ENCODE measurements around the gene COL4A2.
A peak's percentile ranks its signal among the peaks of the same experiment; 100 is the strongest.

COL4A2 gene

DNA sequence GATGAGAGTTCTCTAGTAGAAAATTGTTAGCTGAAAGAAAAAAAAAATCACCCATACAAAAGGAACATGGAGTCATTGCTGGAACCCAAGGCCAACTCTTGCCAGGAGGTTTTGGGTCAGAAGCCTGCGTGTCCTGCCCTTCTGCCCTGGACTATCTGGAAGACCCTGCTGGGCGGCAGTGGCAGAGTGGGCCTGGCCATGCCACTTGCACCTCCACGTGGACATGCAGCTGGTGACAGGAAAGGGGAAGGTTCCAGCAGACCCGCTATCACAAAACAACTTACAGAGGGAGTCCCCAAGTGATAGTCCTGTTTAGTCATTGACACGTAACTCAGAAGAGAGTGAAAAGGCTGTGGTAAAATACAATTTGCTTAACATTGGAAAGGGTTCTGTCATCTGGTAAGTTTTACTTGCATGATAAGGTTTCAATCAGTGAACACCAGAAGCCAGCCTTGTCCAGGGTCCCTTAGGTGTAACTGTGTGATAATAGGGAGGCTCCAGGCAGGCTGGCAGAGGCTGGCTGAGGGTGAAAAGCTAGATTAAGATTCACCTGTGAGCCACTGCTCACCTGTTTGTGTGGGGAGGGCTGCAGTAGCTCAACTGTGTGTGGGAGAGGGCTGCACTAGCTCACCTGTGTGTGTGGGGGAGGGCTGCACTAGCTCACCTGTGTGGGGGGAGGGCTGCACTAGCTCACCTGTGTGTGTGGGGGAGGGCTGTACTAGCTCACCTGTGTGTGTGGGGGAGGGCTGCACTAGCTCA lies 47.8 kb downstream of the COL4A2 start:
- H3K36me3 ChIP-seq (ENCODE audit: insufficient read depth, low read length) = peaks cover 19% of the 10 kb centered on the region
- no peaks in the 10 kb centered on the region for H3K9me3 ChIP-seq (replicated peaks; ENCODE audit: low read length)

GRCh38 chr13:110356362-110356761 lies 49.3 kb downstream of the COL4A2 start:
- Histone ChIP-seq H3K36me3 (ENCODE audit: insufficient read depth, low read length) (peaks cover 22% of the 10 kb centered on the region), H3K4me1 (ENCODE audit: control insufficient read depth, insufficient read depth, low read length) (peaks cover 9% of the 10 kb centered on the region), H3K9me3 (replicated peaks; ENCODE audit: low read length) (no peaks in the 10 kb centered on the region), H3K4me3 (ENCODE audit: low read length) (no peak overlapping the region), H3K4me2 (ENCODE audit: low read length) (no peak overlapping the region), H3K27me3 (ENCODE audit: control insufficient read depth, insufficient read depth, low read length) (no peaks in the 10 kb centered on the region), H3K9ac (ENCODE audit: low read depth, low read length) (no peak overlapping the region)

More for the DNA sequence above, 47.8 kb downstream of the COL4A2 start:
- Histone ChIP-seq H3K4me1 (ENCODE audit: control insufficient read depth, insufficient read depth, low read length) (no peaks in the 10 kb centered on the region), H3K4me2 (ENCODE audit: low read length) (no peak overlapping the region), H3K4me3 (ENCODE audit: low read length) (no peak overlapping the region), H3K9ac (ENCODE audit: low read depth, low read length) (no peak overlapping the region), H3K27me3 (ENCODE audit: control insufficient read depth, insufficient read depth, low read length) (no peaks in the 10 kb centered on the region)

- Histone ChIP-seq H3K36me3 (ENCODE audit: insufficient read depth, low read length) (peaks cover 37% of the 10 kb centered on the region), H3K27me3 (ENCODE audit: control insufficient read depth, insufficient read depth, low read length) (no peaks in the 10 kb centered on the region), H3K9me3 (replicated peaks; ENCODE audit: low read length) (no peaks in the 10 kb centered on the region), H3K4me2 (ENCODE audit: low read length) (no peak overlapping the region), H3K4me3 (ENCODE audit: low read length) (no peak overlapping the region), H3K9ac (ENCODE audit: low read depth, low read length) (no peak overlapping the region), H3K4me1 (ENCODE audit: control insufficient read depth, insufficient read depth, low read length) (peaks cover 18% of the 10 kb centered on the region)
Measured at GRCh38 chr13:110358381-110358780, 51.3 kb downstream of the COL4A2 start.

GRCh38 chr13:110359840-110360301 lies 52.8 kb downstream of the COL4A2 start:
- H3K4me2 ChIP-seq (ENCODE audit: low read length) = no peak overlapping the region
- H3K36me3 ChIP-seq (ENCODE audit: insufficient read depth, low read length) = peaks cover 38% of the 10 kb centered on the region
- no peak overlapping the region for H3K4me3 ChIP-seq (ENCODE audit: low read length)
- H3K9me3 ChIP-seq (replicated peaks; ENCODE audit: low read length) = no peaks in the 10 kb centered on the region
- H3K9ac ChIP-seq (ENCODE audit: low read depth, low read length) = no peak overlapping the region
- peaks cover 18% of the 10 kb centered on the region for H3K4me1 ChIP-seq (ENCODE audit: control insufficient read depth, insufficient read depth, low read length)
- no peaks in the 10 kb centered on the region for H3K27me3 ChIP-seq (ENCODE audit: control insufficient read depth, insufficient read depth, low read length)

- Histone ChIP-seq H3K4me2 (ENCODE audit: low read length) (no peak overlapping the region), H3K4me1 (ENCODE audit: control insufficient read depth, insufficient read depth, low read length) (peaks cover 18% of the 10 kb centered on the region), H3K9me3 (replicated peaks; ENCODE audit: low read length) (no peaks in the 10 kb centered on the region), H3K4me3 (ENCODE audit: low read length) (no peak overlapping the region), H3K27me3 (ENCODE audit: control insufficient read depth, insufficient read depth, low read length) (no peaks in the 10 kb centered on the region), H3K36me3 (ENCODE audit: insufficient read depth, low read length) (peaks cover 38% of the 10 kb centered on the region), H3K9ac (ENCODE audit: low read depth, low read length) (peak overlapping the region; percentile 59)
Measured at GRCh38 chr13:110360598-110360997, 53.5 kb downstream of the COL4A2 start.

- Histone ChIP-seq H3K4me1 (ENCODE audit: control insufficient read depth, insufficient read depth, low read length) (peaks cover 18% of the 10 kb centered on the region), H3K4me3 (ENCODE audit: low read length) (no peak overlapping the region), H3K36me3 (ENCODE audit: insufficient read depth, low read length) (peaks cover 38% of the 10 kb centered on the region), H3K4me2 (ENCODE audit: low read length) (peak overlapping the region; percentile 37), H3K9ac (ENCODE audit: low read depth, low read length) (peak overlapping the region; percentile 59), H3K27me3 (ENCODE audit: control insufficient read depth, insufficient read depth, low read length) (no peaks in the 10 kb centered on the region), H3K9me3 (replicated peaks; ENCODE audit: low read length) (no peaks in the 10 kb centered on the region)
Measured at GRCh38 chr13:110361365-110361911, 54.4 kb downstream of the COL4A2 start.

DNA sequence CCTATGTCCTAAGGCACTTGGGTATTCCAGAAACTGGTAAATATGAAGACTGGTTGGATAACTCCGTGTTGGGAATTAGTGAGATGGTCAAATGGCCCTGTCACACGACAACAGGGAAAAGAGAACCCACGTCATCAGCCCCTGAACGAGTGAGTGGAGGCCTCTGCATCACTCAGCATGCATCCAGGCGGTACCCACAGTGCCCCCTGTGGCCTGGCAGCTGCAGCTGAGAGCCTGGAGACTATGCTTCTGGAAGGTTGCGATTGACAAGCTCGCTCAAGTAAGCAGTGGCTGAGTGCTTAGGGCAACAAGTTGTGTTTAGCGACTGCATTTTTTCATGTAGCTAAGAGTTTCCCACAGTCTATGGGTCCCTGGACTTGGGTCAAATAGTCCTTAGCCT lies 55.9 kb downstream of the COL4A2 start:
- peaks cover 33% of the 10 kb centered on the region for H3K36me3 ChIP-seq (ENCODE audit: insufficient read depth, low read length)
- H3K4me3 ChIP-seq (ENCODE audit: low read length) = no peak overlapping the region

DNA sequence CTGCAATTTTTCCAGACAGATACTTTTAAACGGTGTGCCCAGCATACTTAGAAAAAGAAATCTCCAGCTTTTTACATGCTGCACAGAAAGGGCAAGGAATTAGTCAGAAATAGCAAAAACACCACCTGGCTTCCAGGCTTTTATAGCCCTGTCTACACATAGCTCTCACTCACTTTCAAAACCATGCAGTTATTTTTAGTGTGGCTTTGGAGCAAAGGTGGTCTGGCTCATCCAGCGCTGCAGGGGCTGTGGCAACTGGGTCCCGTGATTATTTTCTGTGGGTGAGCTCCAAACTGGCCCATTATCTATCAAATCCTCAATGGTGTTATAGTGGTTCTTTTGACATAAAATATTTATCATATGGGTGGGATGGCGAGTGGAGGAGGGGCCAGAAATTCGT lies 57.0 kb downstream of the COL4A2 start:
- no peak overlapping the region for H3K4me2 ChIP-seq (ENCODE audit: low read length)
- H3K4me3 ChIP-seq (ENCODE audit: low read length) = no peak overlapping the region
- peaks cover 18% of the 10 kb centered on the region for H3K4me1 ChIP-seq (ENCODE audit: control insufficient read depth, insufficient read depth, low read length)
- H3K27me3 ChIP-seq (ENCODE audit: control insufficient read depth, insufficient read depth, low read length) = no peaks in the 10 kb centered on the region
- H3K9me3 ChIP-seq (replicated peaks; ENCODE audit: low read length) = no peaks in the 10 kb centered on the region
- peaks cover 22% of the 10 kb centered on the region for H3K36me3 ChIP-seq (ENCODE audit: insufficient read depth, low read length)
- H3K9ac ChIP-seq (ENCODE audit: low read depth, low read length) = no peak overlapping the region

More for the DNA sequence above, 55.9 kb downstream of the COL4A2 start:
- Histone ChIP-seq H3K9me3 (replicated peaks; ENCODE audit: low read length) (no peaks in the 10 kb centered on the region), H3K27me3 (ENCODE audit: control insufficient read depth, insufficient read depth, low read length) (no peaks in the 10 kb centered on the region), H3K4me1 (ENCODE audit: control insufficient read depth, insufficient read depth, low read length) (peaks cover 18% of the 10 kb centered on the region), H3K4me2 (ENCODE audit: low read length) (no peak overlapping the region), H3K9ac (ENCODE audit: low read depth, low read length) (no peak overlapping the region)

GRCh38 chr13:110365876-110366275 lies 58.8 kb downstream of the COL4A2 start:
- Histone ChIP-seq H3K4me2 (ENCODE audit: low read length) (no peak overlapping the region), H3K9ac (ENCODE audit: low read depth, low read length) (no peak overlapping the region), H3K27me3 (ENCODE audit: control insufficient read depth, insufficient read depth, low read length) (no peaks in the 10 kb centered on the region), H3K36me3 (ENCODE audit: insufficient read depth, low read length) (peaks cover 15% of the 10 kb centered on the region), H3K9me3 (replicated peaks; ENCODE audit: low read length) (no peaks in the 10 kb centered on the region), H3K4me3 (ENCODE audit: low read length) (no peak overlapping the region), H3K4me1 (ENCODE audit: control insufficient read depth, insufficient read depth, low read length) (peaks cover 13% of the 10 kb centered on the region)

DNA sequence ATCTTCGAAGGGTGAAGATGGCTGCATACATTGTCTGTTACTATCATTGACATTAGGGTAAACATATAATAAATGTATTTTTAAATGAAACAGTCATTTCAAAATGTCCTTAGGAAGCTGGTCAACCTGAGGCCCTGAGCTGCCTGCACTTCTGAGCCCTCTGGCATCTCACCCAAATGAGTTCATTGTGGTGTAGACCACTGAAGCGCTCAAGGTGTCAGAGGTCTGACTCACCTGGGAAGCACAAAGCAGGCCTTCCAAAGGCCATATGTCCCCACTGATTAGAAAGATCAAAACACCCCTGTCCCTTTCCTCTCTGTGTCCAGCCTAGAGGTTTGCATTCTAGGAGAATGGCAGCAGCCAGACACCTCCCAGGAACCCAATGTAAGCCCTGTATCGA lies 59.6 kb downstream of the COL4A2 start:
- H3K4me3 ChIP-seq (ENCODE audit: low read length) = no peak overlapping the region
- no peak overlapping the region for H3K4me2 ChIP-seq (ENCODE audit: low read length)

DNA sequence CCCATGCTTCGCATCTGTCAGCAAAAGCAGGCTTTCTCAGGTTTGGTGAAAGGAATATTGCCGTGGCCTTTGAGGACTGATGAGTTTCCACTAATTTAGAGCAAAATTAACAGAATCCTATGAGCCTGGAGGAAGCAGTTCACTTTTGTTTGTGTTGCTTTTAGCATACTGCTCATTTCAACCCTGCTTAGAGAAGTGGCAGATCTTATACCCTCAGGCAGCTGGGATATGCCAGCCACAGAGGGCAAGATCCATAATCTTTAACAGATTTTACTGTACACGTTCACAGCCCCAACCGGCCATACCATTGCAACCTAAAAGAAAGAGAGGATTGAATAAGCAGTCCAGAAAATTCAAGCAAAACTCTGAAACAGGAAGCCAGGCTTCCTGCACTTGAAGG lies 60.5 kb downstream of the COL4A2 start:
- H3K4me2 ChIP-seq (ENCODE audit: low read length) = no peak overlapping the region
- no peak overlapping the region for H3K4me3 ChIP-seq (ENCODE audit: low read length)
- H3K36me3 ChIP-seq (ENCODE audit: insufficient read depth, low read length) = peaks cover 8% of the 10 kb centered on the region
- no peaks in the 10 kb centered on the region for H3K9me3 ChIP-seq (replicated peaks; ENCODE audit: low read length)
- H3K27me3 ChIP-seq (ENCODE audit: control insufficient read depth, insufficient read depth, low read length) = no peaks in the 10 kb centered on the region
- no peaks in the 10 kb centered on the region for H3K4me1 ChIP-seq (ENCODE audit: control insufficient read depth, insufficient read depth, low read length)
- H3K9ac ChIP-seq (ENCODE audit: low read depth, low read length) = no peak overlapping the region

More for the DNA sequence above, 59.6 kb downstream of the COL4A2 start:
- Histone ChIP-seq H3K9ac (ENCODE audit: low read depth, low read length) (no peak overlapping the region), H3K9me3 (replicated peaks; ENCODE audit: low read length) (no peaks in the 10 kb centered on the region), H3K36me3 (ENCODE audit: insufficient read depth, low read length) (peaks cover 15% of the 10 kb centered on the region), H3K27me3 (ENCODE audit: control insufficient read depth, insufficient read depth, low read length) (no peaks in the 10 kb centered on the region), H3K4me1 (ENCODE audit: control insufficient read depth, insufficient read depth, low read length) (peaks cover 5% of the 10 kb centered on the region)

- no peak overlapping the region for H3K9ac ChIP-seq (ENCODE audit: low read depth, low read length)
- H3K4me3 ChIP-seq (ENCODE audit: low read length) = no peak overlapping the region
- H3K4me2 ChIP-seq (ENCODE audit: low read length) = no peak overlapping the region
- H3K27me3 ChIP-seq (ENCODE audit: control insufficient read depth, insufficient read depth, low read length) = no peaks in the 10 kb centered on the region
- no peaks in the 10 kb centered on the region for H3K9me3 ChIP-seq (replicated peaks; ENCODE audit: low read length)
- peaks cover under 1% of the 10 kb centered on the region for H3K36me3 ChIP-seq (ENCODE audit: insufficient read depth, low read length)
- H3K4me1 ChIP-seq (ENCODE audit: control insufficient read depth, insufficient read depth, low read length) = peaks cover 2% of the 10 kb centered on the region
Measured at GRCh38 chr13:110368408-110368807, 61.3 kb downstream of the COL4A2 start.

Measured in skeletal muscle satellite cell (primary cell).